IPS-15b (cell line): ENCODE measurements around the gene DLST.

Source experiments
- H3K27me3 ChIP-seq: one replicate; pipeline ENCODE4 v1.6.1; 2013; ENCODE audit warnings: low read length; ENCODE audit not compliant: control insufficient read depth, insufficient read depth
- H3K36me3 ChIP-seq: one replicate; pipeline ENCODE4 v1.6.1; 2013; ENCODE audit warnings: low read length; ENCODE audit not compliant: control insufficient read depth, insufficient read depth
- H3K4me1 ChIP-seq: one replicate; pipeline ENCODE4 v1.6.1; 2013; ENCODE audit warnings: mild to moderate bottlenecking, low read length; ENCODE audit not compliant: control insufficient read depth, insufficient read depth
- H3K4me3 ChIP-seq: one replicate; pipeline ENCODE4 v1.5.1; 2013; ENCODE audit warnings: low read depth, low read length
- H3K9ac ChIP-seq: one replicate; pipeline ENCODE4 v1.6.1; 2013; ENCODE audit warnings: low read depth, mild to moderate bottlenecking, low read length
- H3K9me3 ChIP-seq: one replicate; pipeline ENCODE4 v1.6.1; 2013; ENCODE audit warnings: mild to moderate bottlenecking, low read length; ENCODE audit not compliant: control insufficient read depth, insufficient read depth

Gene DLST

DNA sequence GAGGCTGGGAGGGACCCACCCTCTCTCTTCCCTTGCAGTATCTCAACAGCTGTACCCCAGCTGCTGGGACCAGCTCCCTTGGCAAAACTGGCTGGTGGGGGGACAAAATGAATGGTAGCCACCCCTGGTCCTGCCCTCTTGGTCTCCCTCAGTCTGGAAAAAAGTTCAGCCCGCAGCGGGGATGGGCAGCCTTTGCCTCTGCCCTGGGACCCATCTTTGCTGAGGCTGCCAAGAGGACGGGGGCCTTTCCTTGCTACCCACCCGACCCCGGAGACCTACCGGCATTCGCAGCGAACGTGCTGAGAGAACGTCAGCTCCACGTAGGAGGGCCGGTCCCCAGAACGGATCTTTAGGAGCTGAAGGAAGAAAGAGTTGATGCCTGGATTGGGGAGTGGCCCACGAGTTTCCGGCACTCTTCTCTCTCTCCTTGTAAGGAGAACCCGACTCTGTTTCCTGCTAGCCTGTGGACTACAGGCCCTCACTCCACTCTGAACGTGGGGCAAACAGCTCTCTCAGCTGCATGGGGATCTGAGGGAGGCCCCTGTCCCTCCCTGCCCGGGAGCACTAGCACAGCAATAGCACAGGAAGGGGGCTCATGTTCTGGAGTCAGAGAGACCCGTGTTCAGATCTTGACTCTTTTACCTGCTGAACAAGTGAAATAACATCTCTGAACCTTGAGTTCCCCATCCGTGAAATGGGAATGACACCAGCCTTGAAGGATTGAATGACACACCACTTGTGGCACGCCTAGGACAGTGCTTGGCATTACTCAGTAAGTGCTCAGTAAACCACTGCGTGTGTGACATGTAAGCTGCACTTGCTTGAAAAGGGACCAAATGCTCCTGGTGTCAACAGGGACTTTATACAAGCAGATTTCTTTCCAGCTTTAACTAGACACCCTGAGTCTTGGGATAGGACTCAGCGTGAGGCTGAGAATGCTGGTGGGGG lies 66.8 kb downstream of the DLST start:
- H3K9ac ChIP-seq = no peak overlapping the region

GRCh38 chr14:74949191-74949601 lies 67.5 kb downstream of the DLST start:
- no peaks in the 10 kb centered on the region for H3K4me1 ChIP-seq
- no peak overlapping the region for H3K9ac ChIP-seq
- H3K36me3 ChIP-seq = no peaks in the 10 kb centered on the region
- H3K9me3 ChIP-seq = no peaks in the 10 kb centered on the region
- H3K4me3 ChIP-seq = no peak overlapping the region
- no peaks in the 10 kb centered on the region for H3K27me3 ChIP-seq

More for the DNA sequence above, 66.8 kb downstream of the DLST start:
- Histone ChIP-seq H3K36me3 (no peaks in the 10 kb centered on the region), H3K27me3 (no peaks in the 10 kb centered on the region), H3K9me3 (no peaks in the 10 kb centered on the region), H3K4me3 (no peak overlapping the region), H3K4me1 (no peaks in the 10 kb centered on the region)

DNA sequence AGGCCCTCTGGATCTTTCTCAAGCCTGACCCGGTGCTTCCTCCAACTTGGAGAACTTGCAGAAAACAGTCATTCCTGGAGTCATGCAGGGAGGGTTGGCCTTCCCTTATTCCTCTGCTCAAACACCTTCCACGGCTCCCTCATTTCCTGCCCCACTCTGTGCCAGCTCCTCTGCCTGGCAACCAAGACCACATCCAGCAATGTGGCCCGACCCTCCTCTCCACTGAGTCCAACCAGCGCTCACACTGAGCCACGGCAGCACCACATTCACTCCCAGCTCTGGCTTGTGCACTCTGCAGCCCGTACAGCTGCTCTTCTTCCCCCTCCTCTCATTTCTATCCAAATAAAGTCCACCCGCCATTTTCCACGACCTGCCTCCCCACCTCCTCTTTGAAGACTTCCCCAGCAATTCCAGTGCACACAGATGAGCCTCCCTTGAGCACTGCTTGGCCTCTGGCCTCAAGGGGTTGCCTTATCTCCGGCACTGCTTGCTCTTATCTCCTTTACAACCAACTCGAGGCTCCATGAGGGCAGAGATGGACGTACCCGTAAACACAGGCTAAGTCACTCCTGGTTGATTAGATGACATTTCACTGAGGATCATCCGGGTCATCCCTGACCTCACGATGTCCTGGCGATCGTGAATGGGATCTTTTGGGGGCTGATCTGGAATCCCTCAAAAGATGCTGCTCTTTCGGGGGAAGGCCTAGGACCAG lies 68.3 kb downstream of the DLST start:
- Histone ChIP-seq H3K27me3 (no peaks in the 10 kb centered on the region), H3K4me1 (no peaks in the 10 kb centered on the region), H3K9me3 (no peaks in the 10 kb centered on the region), H3K4me3 (no peak overlapping the region), H3K9ac (no peak overlapping the region), H3K36me3 (no peaks in the 10 kb centered on the region)

DNA sequence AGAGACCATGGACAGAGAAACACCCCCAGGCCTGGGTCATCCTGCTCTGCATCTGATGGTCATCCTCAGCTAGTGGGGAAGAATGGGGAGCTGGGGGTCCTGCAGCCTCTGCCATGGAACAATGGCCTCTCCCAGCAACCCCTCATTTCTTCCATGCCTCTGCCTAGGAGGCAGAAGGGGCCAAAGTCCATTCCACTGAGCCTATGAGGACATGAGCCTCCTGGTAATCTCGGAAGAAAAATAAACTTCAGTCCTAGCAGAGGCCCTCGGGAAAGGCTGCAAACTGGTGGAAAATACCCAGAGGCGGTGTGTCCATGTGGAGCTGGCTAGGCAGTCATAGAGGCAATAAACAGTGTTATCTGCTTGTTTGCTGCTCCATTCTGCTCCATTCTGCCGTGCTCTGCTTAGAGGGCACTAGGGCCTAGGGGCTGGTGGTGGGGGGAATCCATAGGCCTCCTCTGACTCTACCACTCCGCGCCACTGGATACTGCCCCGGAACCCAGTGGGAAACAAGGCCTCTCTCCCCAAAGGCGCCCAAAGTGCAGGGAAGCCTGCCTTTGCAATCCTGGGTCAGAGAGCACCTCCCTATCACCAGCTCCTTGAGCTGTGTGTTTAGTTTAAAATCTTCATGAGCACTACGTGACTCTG lies 69.2 kb downstream of the DLST start:
- H3K36me3 ChIP-seq = no peaks in the 10 kb centered on the region
- H3K4me1 ChIP-seq = peaks cover 2% of the 10 kb centered on the region
- no peak overlapping the region for H3K9ac ChIP-seq
- H3K27me3 ChIP-seq = peaks cover 2% of the 10 kb centered on the region
- no peaks in the 10 kb centered on the region for H3K9me3 ChIP-seq
- H3K4me3 ChIP-seq = no peak overlapping the region

GRCh38 chr14:74951443-74952179 lies 69.9 kb downstream of the DLST start:
- Histone ChIP-seq H3K36me3 (no peaks in the 10 kb centered on the region), H3K27me3 (peaks cover 9% of the 10 kb centered on the region), H3K4me1 (peaks cover 4% of the 10 kb centered on the region), H3K9me3 (no peaks in the 10 kb centered on the region), H3K4me3 (no peak overlapping the region), H3K9ac (no peak overlapping the region)

DNA sequence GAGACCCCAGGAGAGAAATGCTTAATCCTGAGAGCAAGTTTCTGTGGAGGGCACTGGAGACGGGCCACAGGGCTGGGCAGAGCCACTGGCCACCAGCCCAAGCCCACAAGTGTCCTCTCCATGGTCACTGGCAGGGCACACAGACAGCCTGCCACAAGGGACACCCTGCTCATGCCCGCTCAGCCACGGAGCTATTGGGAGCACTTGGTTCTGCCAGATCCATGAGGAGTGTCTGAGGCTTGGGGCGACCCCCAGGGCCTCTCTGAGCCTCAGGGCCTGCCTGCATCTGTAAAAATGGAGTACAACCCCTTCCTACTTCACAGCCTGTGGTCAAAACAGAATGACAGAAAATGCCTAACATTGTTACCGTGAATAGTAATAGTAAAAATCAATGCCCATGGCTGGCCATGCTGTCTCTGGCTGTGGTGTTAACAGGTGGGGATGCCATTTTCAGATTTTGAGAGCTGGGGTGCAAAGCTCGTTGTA lies 70.5 kb downstream of the DLST start:
- Histone ChIP-seq H3K27me3 (peaks cover 9% of the 10 kb centered on the region), H3K9me3 (no peaks in the 10 kb centered on the region), H3K4me3 (no peak overlapping the region), H3K9ac (no peak overlapping the region), H3K4me1 (peaks cover 4% of the 10 kb centered on the region), H3K36me3 (no peaks in the 10 kb centered on the region)

DNA sequence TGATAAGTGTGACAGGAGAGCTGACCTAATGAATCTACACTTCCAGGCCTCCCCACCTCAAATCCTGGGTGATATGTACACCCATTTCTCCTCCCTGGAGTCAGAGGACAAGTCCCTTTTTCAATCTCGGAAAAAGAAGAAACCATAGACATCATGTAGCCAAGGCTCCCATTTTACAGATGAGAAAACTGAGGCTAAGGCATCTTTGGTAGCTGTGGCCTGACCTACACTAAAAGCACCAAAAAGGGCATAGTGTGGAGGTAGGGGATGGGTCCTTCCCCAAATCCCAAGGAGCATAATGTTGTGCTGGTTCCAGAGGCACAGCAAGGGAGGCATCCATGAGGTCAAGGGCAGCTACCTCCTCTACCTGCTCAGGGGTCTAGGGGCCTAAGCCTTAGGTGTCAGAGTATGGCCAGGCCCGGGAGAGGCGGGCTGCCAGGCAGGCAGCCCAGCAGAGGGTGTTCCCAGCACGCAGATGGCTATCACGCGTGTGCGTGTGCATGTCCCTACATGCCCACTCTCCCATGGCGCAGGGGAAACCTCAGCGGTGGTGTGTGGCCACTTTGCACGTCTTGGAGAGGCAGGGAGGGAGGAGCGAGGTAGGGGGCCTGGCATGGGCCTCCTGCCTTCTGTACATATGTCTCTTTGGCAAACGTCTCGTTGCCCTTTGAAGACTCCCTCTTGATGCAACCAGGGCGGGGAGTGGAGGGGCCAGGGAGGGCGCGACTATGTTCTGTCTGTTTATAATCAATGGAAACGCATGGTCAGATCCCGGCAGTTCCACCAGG lies 71.2 kb downstream of the DLST start:
- Histone ChIP-seq H3K4me3 (no peak overlapping the region), H3K4me1 (peaks cover 4% of the 10 kb centered on the region), H3K9ac (no peak overlapping the region), H3K27me3 (peaks cover 9% of the 10 kb centered on the region), H3K9me3 (no peaks in the 10 kb centered on the region), H3K36me3 (no peaks in the 10 kb centered on the region)
